Esophagus squamous epithelium (tissue), 4 donors: Measurements from ENCODE around the gene ROR1.

Experiments
- POLR2A ChIP-seq, 4 donors: fragments of 450-650 bp; IDR thresholded peaks; one replicate each; pipeline ENCODE4 v1.6.1; 2017; ENCODE audit warnings: antibody characterized with exemption in 4 of 4, mild to moderate bottlenecking in 4 of 4, moderate library complexity in 3 of 4
- TF ChIP-seq, protein P1 (sequence below), 6 experiments: fragments of 450-650 bp in 4 of 6; fragments of 200-600 bp in 2 of 6; sonication (generic) in 2 of 6; IDR thresholded peaks; one replicate each; pipeline ENCODE4 v1.5.1; 2016 to 2019; ENCODE audit warnings: antibody characterized with exemption in 6 of 6, mild to moderate bottlenecking in 4 of 6, moderate library complexity in 4 of 6

DNA sequence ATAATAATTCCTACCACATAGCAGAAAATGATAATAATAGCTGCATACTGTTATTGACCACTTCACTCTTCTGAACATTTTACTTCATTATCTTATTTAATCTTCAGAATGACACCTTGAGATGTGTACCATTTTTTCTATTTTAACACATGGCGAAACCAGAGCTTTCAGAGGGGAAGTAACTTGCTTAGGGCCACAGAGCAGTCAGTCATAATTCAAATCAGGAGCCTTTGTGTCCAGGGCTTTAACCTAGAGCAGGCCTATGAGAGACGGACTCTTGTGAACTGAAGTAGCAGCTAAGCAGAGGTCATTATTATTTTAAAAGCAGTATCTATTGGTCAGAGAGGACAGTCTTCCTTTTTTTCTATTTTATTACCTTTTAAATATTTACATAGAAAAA is 114.0 kb downstream of the ROR1 start:
- no peak for TF ChIP-seq POLR2A (IDR thresholded peaks at IDR 0.05)
- TF ChIP-seq, protein P1, sequence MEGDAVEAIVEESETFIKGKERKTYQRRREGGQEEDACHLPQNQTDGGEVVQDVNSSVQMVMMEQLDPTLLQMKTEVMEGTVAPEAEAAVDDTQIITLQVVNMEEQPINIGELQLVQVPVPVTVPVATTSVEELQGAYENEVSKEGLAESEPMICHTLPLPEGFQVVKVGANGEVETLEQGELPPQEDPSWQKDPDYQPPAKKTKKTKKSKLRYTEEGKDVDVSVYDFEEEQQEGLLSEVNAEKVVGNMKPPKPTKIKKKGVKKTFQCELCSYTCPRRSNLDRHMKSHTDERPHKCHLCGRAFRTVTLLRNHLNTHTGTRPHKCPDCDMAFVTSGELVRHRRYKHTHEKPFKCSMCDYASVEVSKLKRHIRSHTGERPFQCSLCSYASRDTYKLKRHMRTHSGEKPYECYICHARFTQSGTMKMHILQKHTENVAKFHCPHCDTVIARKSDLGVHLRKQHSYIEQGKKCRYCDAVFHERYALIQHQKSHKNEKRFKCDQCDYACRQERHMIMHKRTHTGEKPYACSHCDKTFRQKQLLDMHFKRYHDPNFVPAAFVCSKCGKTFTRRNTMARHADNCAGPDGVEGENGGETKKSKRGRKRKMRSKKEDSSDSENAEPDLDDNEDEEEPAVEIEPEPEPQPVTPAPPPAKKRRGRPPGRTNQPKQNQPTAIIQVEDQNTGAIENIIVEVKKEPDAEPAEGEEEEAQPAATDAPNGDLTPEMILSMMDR (IDR thresholded peaks at IDR 0.05) = no peak
